Kidney (tissue), 14 donors: Measurements from ENCODE around the gene ULK4. TPM values are rescaled to one million over a fixed set of nuclear protein-coding genes. Genes with fewer than 3 reads are reported as not detected.

ENCODE experiments used
- DNase-seq, 5 donors: peaks; one replicate each; pipeline ENCODE4 v3.0.0-alpha.2; 2013 to 2020
- FAIRE-seq: peaks from 2 replicates; lab custom pipeline; 2012; peaks lifted over from hg19 to GRCh38; lab: Jason Lieb, UNC
- H3K27ac ChIP-seq, 2 donors: one replicate each; pipeline ENCODE4 v1.7.0; 2013; ENCODE audit warnings: low read depth in 2 of 2, low read length in 2 of 2, inconsistent platforms in 1 of 2
- H3K27me3 ChIP-seq: one replicate; pipeline ENCODE4 v1.7.1; 2013; ENCODE audit warnings: low read length, inconsistent platforms; ENCODE audit not compliant: control insufficient read depth, insufficient read depth
- H3K36me3 ChIP-seq, 3 donors: one replicate each; pipeline versions ENCODE4 v1.7.0 to v1.7.1; 2013; ENCODE audit warnings: low read length in 3 of 3, control low read depth in 1 of 3, inconsistent platforms in 1 of 3; ENCODE audit not compliant: insufficient read depth in 3 of 3, control insufficient read depth in 2 of 3
- H3K4me1 ChIP-seq, 3 donors: one replicate each; pipeline versions ENCODE4 v1.7.0 to v1.7.1; 2013; ENCODE audit warnings: low read length in 3 of 3, inconsistent platforms in 1 of 3, low read depth in 1 of 3; ENCODE audit not compliant: control insufficient read depth in 2 of 3, insufficient read depth in 2 of 3
- H3K4me3 ChIP-seq, 3 donors: one replicate each; pipeline versions ENCODE4 v1.7.0 to v1.8.1; 2013; ENCODE audit warnings: low read length in 3 of 3, control low read depth in 1 of 3, inconsistent platforms in 1 of 3
- H3K9ac ChIP-seq, 3 donors: one replicate each; pipeline versions ENCODE4 v1.7.0 to v1.7.1; 2013; ENCODE audit warnings: low read length in 3 of 3, control low read depth in 1 of 3, inconsistent platforms in 1 of 3
- H3K9me3 ChIP-seq, 3 donors: one replicate each; pipeline versions ENCODE4 v1.7.0 to v1.7.1; 2013; ENCODE audit warnings: low read length in 3 of 3, control low read depth in 1 of 3, inconsistent platforms in 1 of 3; ENCODE audit not compliant: control insufficient read depth in 2 of 3, insufficient read depth in 1 of 3
- intact Hi-C: fragments of 100-400 bp; cut with DNase I; formaldehyde crosslinking; loops from one replicate; pipeline ENCODE4 v1.11.1; 2022
- polyA plus RNA-seq: library from polyadenylated mRNA; stranded (reverse); fragments of 350-450 nt; fragmentation: Illumina TruSeq; extraction: RNeasy Lipid Tissue Mini Kit (QIAGEN cat#74804); gene quantifications from one replicate; pipeline ENCODE4 v1.2.3, GENCODE V29; 2014; ENCODE audit warnings: low read depth, low replicate concordance; ENCODE audit not compliant: insufficient read depth
- total RNA-seq: library from RNA; stranded (reverse); fragmentation: NEBNext Ultra II Directional; extraction: Animal tissue kit (Norgen Biotek cat#: 25700); gene quantifications from one replicate; pipeline ENCODE4 v1.2.1, GENCODE V29; 2021
- TF ChIP-seq, protein P1 (sequence below): IDR thresholded peaks from 3 replicates; pipeline ENCODE4 v1.5.1; 2012; ENCODE audit warnings: mild to moderate bottlenecking, moderate library complexity, borderline replicate concordance; ENCODE audit not compliant: insufficient read depth; ENCODE audit errors: extremely low read depth
- donor health status: control.
- donor health status: control.
- donor health status: control.
- donor health status: control.
- donor health status: control.
- donor health status: DM: yes; HTN: yes; CAD: no.
- donor health status: Normal renal cell carcinoma (clear cell type).

The ULK4 gene
- total and polyA plus RNA-seq, 2 donors from 2014 or later: 4.6 to 20.5 TPM

DNA sequence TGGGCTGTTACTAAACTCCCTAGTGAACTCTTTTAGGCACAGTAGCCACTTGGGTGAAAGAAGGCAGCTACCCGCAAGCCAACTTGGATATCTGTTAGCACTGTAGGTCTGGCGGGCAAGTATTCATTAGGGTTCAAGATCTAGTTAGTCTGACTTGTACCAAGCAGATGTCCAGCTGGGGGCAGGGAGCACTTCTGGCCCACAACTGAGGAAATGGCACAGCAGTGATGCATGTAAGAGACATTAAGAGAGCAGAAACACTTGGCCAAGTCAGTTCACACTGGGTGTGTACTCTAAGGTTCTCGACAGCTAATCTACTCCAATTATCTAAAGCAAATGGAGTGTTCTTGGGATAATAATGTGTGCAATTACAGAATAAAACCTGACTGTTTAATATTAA lies 630.9 kb downstream of the ULK4 start:
- Histone ChIP-seq H3K9ac (no peak overlapping the region), H3K27ac (no peak overlapping the region)

GRCh38 chr3:41330465-41330864 lies 631.4 kb downstream of the ULK4 start:
- H3K4me1 ChIP-seq: no peaks in the 10 kb centered on the region
- intact Hi-C loops: no loop called here
- no peak overlapping the region for H3K4me3 ChIP-seq
- no peaks in the 10 kb centered on the region for H3K27me3 ChIP-seq
- FAIRE-seq (no peak), DNase-seq (no peak)
- TF ChIP-seq, protein P1, sequence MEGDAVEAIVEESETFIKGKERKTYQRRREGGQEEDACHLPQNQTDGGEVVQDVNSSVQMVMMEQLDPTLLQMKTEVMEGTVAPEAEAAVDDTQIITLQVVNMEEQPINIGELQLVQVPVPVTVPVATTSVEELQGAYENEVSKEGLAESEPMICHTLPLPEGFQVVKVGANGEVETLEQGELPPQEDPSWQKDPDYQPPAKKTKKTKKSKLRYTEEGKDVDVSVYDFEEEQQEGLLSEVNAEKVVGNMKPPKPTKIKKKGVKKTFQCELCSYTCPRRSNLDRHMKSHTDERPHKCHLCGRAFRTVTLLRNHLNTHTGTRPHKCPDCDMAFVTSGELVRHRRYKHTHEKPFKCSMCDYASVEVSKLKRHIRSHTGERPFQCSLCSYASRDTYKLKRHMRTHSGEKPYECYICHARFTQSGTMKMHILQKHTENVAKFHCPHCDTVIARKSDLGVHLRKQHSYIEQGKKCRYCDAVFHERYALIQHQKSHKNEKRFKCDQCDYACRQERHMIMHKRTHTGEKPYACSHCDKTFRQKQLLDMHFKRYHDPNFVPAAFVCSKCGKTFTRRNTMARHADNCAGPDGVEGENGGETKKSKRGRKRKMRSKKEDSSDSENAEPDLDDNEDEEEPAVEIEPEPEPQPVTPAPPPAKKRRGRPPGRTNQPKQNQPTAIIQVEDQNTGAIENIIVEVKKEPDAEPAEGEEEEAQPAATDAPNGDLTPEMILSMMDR: no peak
- no peaks in the 10 kb centered on the region for H3K36me3 ChIP-seq
- H3K9ac ChIP-seq: no peak overlapping the region
- no peak overlapping the region for H3K27ac ChIP-seq
- no peaks in the 10 kb centered on the region for H3K9me3 ChIP-seq

More for the DNA sequence above, 630.9 kb downstream of the ULK4 start:
- TF ChIP-seq, protein P1: no peak
- DNase-seq (no peak), FAIRE-seq (no peak)
- no peaks in the 10 kb centered on the region for H3K27me3 ChIP-seq
- no peaks in the 10 kb centered on the region for H3K4me1 ChIP-seq
- H3K4me3 ChIP-seq: no peak overlapping the region
- no peaks in the 10 kb centered on the region for H3K36me3 ChIP-seq
- intact Hi-C loops: no loop called here
- no peaks in the 10 kb centered on the region for H3K9me3 ChIP-seq

DNA sequence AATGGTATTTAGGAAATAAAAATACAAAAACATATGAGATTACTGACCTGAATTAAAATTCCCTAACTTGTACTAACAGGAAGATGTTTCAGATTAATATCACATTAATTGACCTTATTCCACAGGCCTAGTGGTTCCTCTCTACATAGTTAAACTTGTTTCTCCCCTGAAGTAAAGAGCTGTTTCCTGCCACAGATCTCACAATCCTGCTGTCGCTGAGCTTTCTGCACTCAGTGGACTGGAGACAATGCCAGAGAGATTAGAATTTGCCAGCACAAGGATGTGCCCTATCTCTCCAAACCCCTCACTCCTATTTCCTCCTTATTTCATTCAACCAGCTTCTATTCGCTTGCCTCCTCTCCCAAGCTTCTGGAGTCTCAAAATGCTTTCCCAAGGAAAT lies 632.0 kb downstream of the ULK4 start:
- no peak overlapping the region for H3K9ac ChIP-seq
- H3K27me3 ChIP-seq: no peaks in the 10 kb centered on the region
- no peak overlapping the region for H3K4me3 ChIP-seq
- no peaks in the 10 kb centered on the region for H3K36me3 ChIP-seq
- TF ChIP-seq, protein P1: no peak
- no peaks in the 10 kb centered on the region for H3K4me1 ChIP-seq
- intact Hi-C loops: no loop called here
- FAIRE-seq (no peak), DNase-seq (no peak)
- H3K27ac ChIP-seq: no peak overlapping the region
- no peaks in the 10 kb centered on the region for H3K9me3 ChIP-seq

DNA sequence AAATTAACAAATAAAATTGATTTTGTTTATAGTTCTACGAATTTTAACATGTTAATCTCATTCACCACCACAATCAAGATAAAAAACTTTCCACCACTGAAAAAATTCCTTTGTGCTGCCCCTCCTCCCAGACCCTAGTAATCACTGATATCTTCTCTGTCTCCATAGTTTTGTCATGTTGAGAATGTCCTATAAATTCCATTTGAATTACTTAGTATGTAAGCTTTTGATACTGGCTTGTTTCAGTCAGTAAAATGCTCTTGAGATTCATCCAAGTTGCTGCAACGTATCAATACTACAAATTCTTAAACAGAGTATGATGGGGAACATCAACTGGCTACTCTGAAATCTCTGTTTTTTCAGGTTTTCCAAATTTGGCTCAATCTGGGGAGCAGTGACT lies 633.0 kb downstream of the ULK4 start:
- no peak overlapping the region for H3K27ac ChIP-seq
- FAIRE-seq: no peak
- H3K27me3 ChIP-seq: no peaks in the 10 kb centered on the region
- H3K4me1 ChIP-seq: no peaks in the 10 kb centered on the region
- no peaks in the 10 kb centered on the region for H3K9me3 ChIP-seq
- intact Hi-C loops: no loop called here
- no peak for DNase-seq
- H3K4me3 ChIP-seq: no peak overlapping the region
- H3K36me3 ChIP-seq: no peaks in the 10 kb centered on the region
- TF ChIP-seq, protein P1: no peak
- H3K9ac ChIP-seq: no peak overlapping the region
